ENCODE data around the gene PFKL. TPM values are rescaled to one million over a fixed set of nuclear protein-coding genes. Genes with fewer than 3 reads are reported as not detected.

PFKL gene
- total and polyA plus RNA-seq, 2 of the 8 experiments (the other 6 are each of a cell fraction or from before 2014, with no cell fraction given) = 80.2 to 82.3 TPM

DNA sequence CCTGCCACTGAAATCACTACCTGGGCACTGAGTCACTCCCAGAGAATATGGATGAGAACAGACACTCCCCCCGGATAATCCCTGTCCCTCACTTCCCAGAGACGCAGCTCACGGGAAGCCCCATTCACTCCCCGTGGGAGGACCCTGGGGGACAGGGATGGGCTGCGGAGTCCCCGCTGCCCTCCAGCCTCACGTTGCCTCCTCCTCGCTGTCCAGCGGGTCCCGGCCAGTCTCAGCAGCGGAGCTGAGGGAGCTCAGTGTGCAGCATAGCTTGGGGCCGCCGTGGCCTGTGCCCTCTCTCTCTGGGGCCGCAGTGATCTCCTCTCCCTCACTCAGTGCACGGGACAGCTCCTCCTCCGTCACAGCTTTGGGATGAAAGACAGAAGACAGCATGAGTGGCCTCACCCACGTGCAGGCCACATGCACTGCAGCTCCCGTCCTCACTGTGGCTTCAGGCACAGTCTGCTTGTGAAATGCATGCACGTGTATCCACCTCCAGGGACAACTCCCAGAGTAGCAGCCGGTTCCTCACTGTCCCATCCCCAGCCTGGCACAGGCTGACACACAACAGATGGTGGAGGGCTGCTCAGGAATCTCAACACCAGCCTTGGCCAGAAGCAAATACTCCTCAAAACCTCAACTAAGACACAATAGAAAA, 31.9 kb downstream of the PFKL start:
- Histone ChIP-seq H4K91ac (replicated peaks; ENCODE audit: insufficient read length, low read length) (no peak overlapping the region), H2BK120ac (replicated peaks; ENCODE audit: low read depth, low read length) (no peak overlapping the region), H3K9me3 (ENCODE audit: insufficient read depth in 2 of 2, low read depth in 1 of 2, low read length in 1 of 2) (no peaks in the 10 kb centered on the region), H3K4ac (replicated peaks; ENCODE audit: insufficient read length, low read depth, low read length) (no peak overlapping the region), H2BK5ac (ENCODE audit: low read depth, low read length) (no peak overlapping the region), H4K8ac (ENCODE audit: extremely low read depth, insufficient read depth, low read length) (peak overlapping the region; percentile 11; the same call in 1 of the 2 replicates), H3K79me2 (ENCODE audit: control insufficient read depth in 1 of 2, insufficient read depth in 2 of 2, low read length in 2 of 2) (no peaks in the 10 kb centered on the region), H3K79me1 (ENCODE audit: low read depth, low read length) (no peaks in the 10 kb centered on the region), H3K4me1 (replicated peaks in 1 of 4; ENCODE audit: control insufficient read depth in 3 of 4, insufficient read depth in 4 of 4, low read length in 3 of 4) (no peaks in the 10 kb centered on the region), H3K56ac (replicated peaks; ENCODE audit: insufficient read length, low read depth, low read length) (no peak overlapping the region), H2BK15ac (ENCODE audit: low read length) (no peak overlapping the region), H3K23ac (ENCODE audit: insufficient read length) (no peak overlapping the region), H3K27ac (ENCODE audit: low read depth, low read length) (no peak overlapping the region), H3K36me3 (ENCODE audit: control insufficient read depth in 2 of 4, insufficient read depth in 4 of 4, low read length in 3 of 4) (peaks cover 0 to 4% (median 0%) of the 10 kb centered on the region in 4 experiments; a peak in 1 of 8 replicates), H3K4me3 (ENCODE audit: extremely low read depth in 1 of 4, insufficient read depth in 2 of 4, low read depth in 3 of 4, low read length in 4 of 4) (no peak overlapping the region), H2AFZ (ENCODE audit: low read length) (no peak overlapping the region), H3K23me2 (ENCODE audit: low read depth, low read length) (no peaks in the 10 kb centered on the region), H4K20me1 (replicated peaks in 1 of 2; ENCODE audit: control insufficient read depth in 1 of 2, insufficient read depth in 2 of 2, low read length in 2 of 2) (peaks cover 0 to 6% of the 10 kb centered on the region in 2 experiments), H2AK5ac (ENCODE audit: low read depth, low read length) (no peak overlapping the region), H3K4me2 (ENCODE audit: insufficient read depth in 1 of 2, low read depth in 2 of 2, low read length in 2 of 2) (no peak overlapping the region), H3K9ac (replicated peaks in 1 of 4; ENCODE audit: extremely low read depth in 1 of 4, low read depth in 3 of 4, low read length in 3 of 4) (no peak overlapping the region), H2BK12ac (ENCODE audit: low read depth, low read length) (no peak overlapping the region), H3K18ac (ENCODE audit: extremely low read depth, low read length) (no peak overlapping the region), H4K5ac (ENCODE audit: insufficient read length, low read depth, low read length) (no peak overlapping the region), H3K27me3 (replicated peaks in 1 of 4; ENCODE audit: control insufficient read depth in 3 of 4, extremely low read depth in 1 of 4, insufficient read depth in 3 of 4, low read length in 3 of 4) (no peaks in the 10 kb centered on the region), H2BK20ac (ENCODE audit: low read length) (no peak overlapping the region), H3K14ac (ENCODE audit: insufficient read length) (no peak overlapping the region)
- FAIRE-seq = no peak
- WGBS, 2 experiments (ENCODE audit: extremely low coverage in 1 of 2, insufficient coverage in 1 of 2, insufficient read length in 1 of 2, insufficient replicate concordance in 2 of 2, low coverage in 1 of 2, low lambda C conversion rate in 2 of 2, missing lambda C conversion rate in 1 of 2) = 86% methylated on average over 18 of the region's 20 CpGs; no CpG with 5 or more reads in 1 of the 2 experiments
- no peak for DNase-seq (ENCODE audit: low read depth in 1 of 2, low spot score in 2 of 2)
- CTCF ChIA-PET (ENCODE audit: partially characterized antibody) = interaction anchor here (0.7 to 1.6 kb wide), 9 partner anchors 11 to 142 kb away, joined by 3 to 5 read pairs (median 3); no protein-coding TSS in a partner anchor
- POLR2A ChIA-PET (ENCODE audit: partially characterized antibody) = interaction anchor here (1.0 to 3.7 kb wide), 3 partner anchors 12 to 19 kb away, joined by 3 to 11 read pairs (median 8); no protein-coding TSS in a partner anchor
- no peak for TF ChIP-seq NANOG (IDR thresholded peaks at IDR 0.05; ENCODE audit: insufficient read depth, low read depth, low read length, poor library complexity, severe bottlenecking)
- no peak for TF ChIP-seq TAF1 (IDR thresholded peaks at IDR 0.05; ENCODE audit: low read depth, low read length)
- TF ChIP-seq KDM1A (IDR thresholded peaks at IDR 0.05; ENCODE audit: borderline replicate concordance, low read length) = no peak

Measured in H1 (cell line).